ENCODE measurements around the gene NDC80.

The NDC80 gene

DNA sequence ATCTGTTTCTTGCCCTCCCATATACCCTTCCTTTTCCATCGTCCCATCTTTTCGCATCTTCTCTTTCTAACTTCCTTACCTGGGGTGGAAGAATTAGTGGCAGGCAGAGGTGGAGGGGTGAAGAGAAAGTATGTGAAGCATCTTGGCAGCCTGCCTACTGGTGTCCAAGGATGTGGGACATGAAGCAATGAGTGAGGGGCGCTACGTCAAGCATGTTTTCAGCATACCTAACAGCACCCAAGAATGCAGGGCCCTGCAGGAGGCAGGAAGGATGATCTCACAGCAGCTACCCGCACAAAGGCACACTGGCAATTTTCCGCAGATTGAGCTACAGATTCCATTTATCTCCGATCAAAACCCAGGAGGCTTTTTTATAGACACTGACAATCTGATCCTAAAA lies 42.2 kb upstream of the NDC80 start:
- Histone ChIP-seq H3K79me1 (ENCODE audit: low read depth, low read length) (no peaks in the 10 kb centered on the region), H2AFZ (ENCODE audit: low read length) (no peak overlapping the region), H3K9ac (ENCODE audit: low read depth, low read length, poor library complexity) (no peak overlapping the region), H3K4me3 (ENCODE audit: low read length in 2 of 2) (peak overlapping the region in 1 of 2 donors; percentile 69), H2AK5ac (ENCODE audit: low read depth, low read length) (no peak overlapping the region), H3K36me3 (replicated peaks in 1 of 2; ENCODE audit: control insufficient read depth in 2 of 2, insufficient read depth in 2 of 2, low read length in 2 of 2) (no peaks in the 10 kb centered on the region), H4K8ac (ENCODE audit: low read depth, low read length) (no peak overlapping the region), H3K27me3 (ENCODE audit: control insufficient read depth in 3 of 3, insufficient read depth in 3 of 3, low read depth in 1 of 3, low read length in 3 of 3) (no peaks in the 10 kb centered on the region), H2BK12ac (ENCODE audit: low read length) (no peak overlapping the region), H3K4me1 (ENCODE audit: control insufficient read depth in 2 of 2, insufficient read depth in 1 of 2, low read depth in 1 of 2, low read length in 2 of 2) (no peaks in the 10 kb centered on the region), H3K18ac (ENCODE audit: low read length) (no peak overlapping the region), H3K4me2 (ENCODE audit: insufficient read depth, low read length, poor library complexity, severe bottlenecking) (no peak overlapping the region), H3K14ac (ENCODE audit: low read length) (no peak overlapping the region), H3K9me3 (replicated peaks in 1 of 2; ENCODE audit: control insufficient read depth in 2 of 2, insufficient read depth in 1 of 2, low read depth in 1 of 2, low read length in 2 of 2) (peaks cover 0 to 2% of the 10 kb centered on the region in 2 donors), H3K23ac (ENCODE audit: low read depth, low read length, poor library complexity) (no peak overlapping the region), H2BK120ac (ENCODE audit: low read depth, low read length) (no peak overlapping the region), H4K91ac (ENCODE audit: low read depth, low read length, poor library complexity) (no peak overlapping the region), H2BK5ac (ENCODE audit: low read length) (no peak overlapping the region), H3K4ac (ENCODE audit: low read length) (no peak overlapping the region), H3K27ac (replicated peaks; ENCODE audit: low read length) (no peak overlapping the region), H2BK15ac (ENCODE audit: low read length) (no peak overlapping the region)
- no peak for DNase-seq (ENCODE audit: low spot score)
- 100% methylated on average over 2 of the region's 7 CpGs; no CpG with 5 or more reads in 1 of the 2 donors for WGBS, 2 donors (ENCODE audit: extremely low coverage in 2 of 2, insufficient read length in 2 of 2, insufficient replicate concordance in 1 of 2)

DNA sequence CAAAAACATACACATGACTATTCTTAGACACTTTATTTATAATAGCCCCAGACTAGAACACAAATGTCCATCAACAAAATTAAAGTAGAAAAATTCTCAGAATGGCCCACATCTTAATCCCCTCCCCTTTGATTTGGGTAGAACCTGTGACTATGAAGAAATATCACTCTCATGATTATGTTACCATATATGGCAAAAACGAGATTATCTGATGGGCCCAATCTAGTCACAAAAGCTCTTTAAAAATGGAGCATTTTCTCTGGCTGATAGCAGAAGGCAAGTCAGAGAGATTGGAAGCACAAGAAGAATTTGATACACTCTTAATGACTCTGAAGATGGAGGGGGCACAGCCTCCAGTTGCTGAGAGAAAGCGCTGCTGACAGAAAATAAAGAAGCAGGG lies 39.6 kb upstream of the NDC80 start:
- Histone ChIP-seq H2AFZ (ENCODE audit: low read length) (no peak overlapping the region), H3K4me1 (ENCODE audit: control insufficient read depth in 2 of 2, insufficient read depth in 1 of 2, low read depth in 1 of 2, low read length in 2 of 2) (no peaks in the 10 kb centered on the region), H3K4me2 (ENCODE audit: insufficient read depth, low read length, poor library complexity, severe bottlenecking) (no peak overlapping the region), H3K18ac (ENCODE audit: low read length) (no peak overlapping the region), H3K9me3 (replicated peaks in 1 of 2; ENCODE audit: control insufficient read depth in 2 of 2, insufficient read depth in 1 of 2, low read depth in 1 of 2, low read length in 2 of 2) (peaks cover 0 to 2% of the 10 kb centered on the region in 2 donors), H4K91ac (ENCODE audit: low read depth, low read length, poor library complexity) (no peak overlapping the region), H2BK15ac (ENCODE audit: low read length) (no peak overlapping the region), H3K27me3 (ENCODE audit: control insufficient read depth in 3 of 3, insufficient read depth in 3 of 3, low read depth in 1 of 3, low read length in 3 of 3) (no peaks in the 10 kb centered on the region), H3K27ac (replicated peaks; ENCODE audit: low read length) (no peak overlapping the region), H3K36me3 (replicated peaks in 1 of 2; ENCODE audit: control insufficient read depth in 2 of 2, insufficient read depth in 2 of 2, low read length in 2 of 2) (no peaks in the 10 kb centered on the region), H3K79me1 (ENCODE audit: low read depth, low read length) (no peaks in the 10 kb centered on the region), H3K4me3 (ENCODE audit: low read length in 2 of 2) (no peak overlapping the region), H3K4ac (ENCODE audit: low read length) (no peak overlapping the region), H2BK5ac (ENCODE audit: low read length) (no peak overlapping the region), H3K14ac (ENCODE audit: low read length) (no peak overlapping the region), H4K8ac (ENCODE audit: low read depth, low read length) (no peak overlapping the region), H3K9ac (ENCODE audit: low read depth, low read length, poor library complexity) (no peak overlapping the region), H3K23ac (ENCODE audit: low read depth, low read length, poor library complexity) (no peak overlapping the region), H2BK120ac (ENCODE audit: low read depth, low read length) (no peak overlapping the region), H2AK5ac (ENCODE audit: low read depth, low read length) (no peak overlapping the region), H2BK12ac (ENCODE audit: low read length) (no peak overlapping the region)
- no CpG with 5 or more reads among the region's 2 CpGs for WGBS, 2 donors (ENCODE audit: extremely low coverage in 2 of 2, insufficient read length in 2 of 2, insufficient replicate concordance in 1 of 2)
- no peak for DNase-seq (ENCODE audit: low spot score)

DNA sequence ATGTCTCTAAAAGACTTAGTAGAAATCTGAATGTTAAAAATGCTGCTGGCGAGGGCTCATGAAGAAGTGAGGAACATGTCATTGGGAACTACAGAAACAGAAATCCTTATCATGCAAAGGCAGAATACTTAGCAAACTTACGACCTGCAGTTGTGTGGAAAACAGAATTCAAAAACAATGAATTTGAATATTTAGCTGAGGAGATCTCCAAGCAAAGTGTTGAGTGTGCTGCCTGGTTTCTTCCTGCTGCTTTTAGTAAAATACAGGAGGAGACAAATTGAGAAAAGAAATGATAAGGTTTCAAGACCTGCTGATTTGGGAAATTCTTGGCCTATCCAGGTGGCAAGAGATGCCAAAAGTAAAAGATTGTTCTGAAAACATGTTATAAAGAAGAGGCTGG lies 38.6 kb upstream of the NDC80 start:
- no peak overlapping the region for H3K18ac ChIP-seq (ENCODE audit: low read length)
- H3K23ac ChIP-seq (ENCODE audit: low read depth, low read length, poor library complexity) = no peak overlapping the region

DNA sequence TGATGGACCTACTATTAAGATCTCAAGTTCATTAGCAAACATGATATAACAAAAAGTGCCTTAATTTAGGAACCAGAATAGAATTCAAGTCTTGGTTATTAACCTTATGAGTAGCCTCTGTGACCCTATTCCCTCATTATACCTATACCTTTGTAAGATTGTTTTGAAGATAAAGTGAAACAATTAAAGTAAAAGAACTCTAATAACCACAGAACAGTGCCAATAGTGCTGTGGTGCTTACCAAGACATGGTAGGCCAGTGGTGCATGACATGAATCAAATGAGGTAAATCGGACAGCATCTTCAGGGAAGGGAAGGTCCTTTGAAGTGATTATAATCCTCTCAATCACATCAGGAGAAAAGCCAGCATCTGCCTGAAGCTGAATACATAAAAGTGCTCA lies 36.5 kb upstream of the NDC80 start:
- Histone ChIP-seq H4K8ac (ENCODE audit: low read depth, low read length) (no peak overlapping the region), H2AFZ (ENCODE audit: low read length) (no peak overlapping the region), H3K4me3 (ENCODE audit: low read length in 2 of 2) (no peak overlapping the region), H3K79me1 (ENCODE audit: low read depth, low read length) (no peaks in the 10 kb centered on the region), H3K14ac (ENCODE audit: low read length) (no peak overlapping the region), H3K18ac (ENCODE audit: low read length) (no peak overlapping the region), H3K9me3 (replicated peaks in 1 of 2; ENCODE audit: control insufficient read depth in 2 of 2, insufficient read depth in 1 of 2, low read depth in 1 of 2, low read length in 2 of 2) (peaks cover 0 to 2% of the 10 kb centered on the region in 2 donors), H2AK5ac (ENCODE audit: low read depth, low read length) (no peak overlapping the region), H2BK5ac (ENCODE audit: low read length) (no peak overlapping the region), H3K4me2 (ENCODE audit: insufficient read depth, low read length, poor library complexity, severe bottlenecking) (no peak overlapping the region), H4K91ac (ENCODE audit: low read depth, low read length, poor library complexity) (no peak overlapping the region), H3K4me1 (ENCODE audit: control insufficient read depth in 2 of 2, insufficient read depth in 1 of 2, low read depth in 1 of 2, low read length in 2 of 2) (no peaks in the 10 kb centered on the region), H2BK15ac (ENCODE audit: low read length) (no peak overlapping the region), H3K4ac (ENCODE audit: low read length) (no peak overlapping the region), H3K9ac (ENCODE audit: low read depth, low read length, poor library complexity) (no peak overlapping the region), H2BK12ac (ENCODE audit: low read length) (no peak overlapping the region), H3K27ac (replicated peaks; ENCODE audit: low read length) (no peak overlapping the region), H3K23ac (ENCODE audit: low read depth, low read length, poor library complexity) (no peak overlapping the region), H3K27me3 (ENCODE audit: control insufficient read depth in 3 of 3, insufficient read depth in 3 of 3, low read depth in 1 of 3, low read length in 3 of 3) (no peaks in the 10 kb centered on the region), H3K36me3 (replicated peaks in 1 of 2; ENCODE audit: control insufficient read depth in 2 of 2, insufficient read depth in 2 of 2, low read length in 2 of 2) (peaks cover 2 to 10% of the 10 kb centered on the region in 2 donors), H2BK120ac (ENCODE audit: low read depth, low read length) (no peak overlapping the region)
- DNase-seq (ENCODE audit: low spot score) = no peak
- no CpG with 5 or more reads among the region's 1 CpG for WGBS, 2 donors (ENCODE audit: extremely low coverage in 2 of 2, insufficient read length in 2 of 2, insufficient replicate concordance in 1 of 2)

More for the DNA sequence above, 38.6 kb upstream of the NDC80 start:
- Histone ChIP-seq H4K91ac (ENCODE audit: low read depth, low read length, poor library complexity) (no peak overlapping the region), H2AK5ac (ENCODE audit: low read depth, low read length) (no peak overlapping the region), H2BK12ac (ENCODE audit: low read length) (no peak overlapping the region), H3K4me3 (ENCODE audit: low read length in 2 of 2) (no peak overlapping the region), H2BK15ac (ENCODE audit: low read length) (no peak overlapping the region), H2AFZ (ENCODE audit: low read length) (no peak overlapping the region), H3K79me1 (ENCODE audit: low read depth, low read length) (no peaks in the 10 kb centered on the region), H3K14ac (ENCODE audit: low read length) (no peak overlapping the region), H3K4me1 (ENCODE audit: control insufficient read depth in 2 of 2, insufficient read depth in 1 of 2, low read depth in 1 of 2, low read length in 2 of 2) (no peaks in the 10 kb centered on the region), H3K4me2 (ENCODE audit: insufficient read depth, low read length, poor library complexity, severe bottlenecking) (no peak overlapping the region), H4K8ac (ENCODE audit: low read depth, low read length) (no peak overlapping the region), H3K27ac (replicated peaks; ENCODE audit: low read length) (no peak overlapping the region), H2BK120ac (ENCODE audit: low read depth, low read length) (no peak overlapping the region), H3K4ac (ENCODE audit: low read length) (no peak overlapping the region), H3K27me3 (ENCODE audit: control insufficient read depth in 3 of 3, insufficient read depth in 3 of 3, low read depth in 1 of 3, low read length in 3 of 3) (no peaks in the 10 kb centered on the region), H3K9ac (ENCODE audit: low read depth, low read length, poor library complexity) (no peak overlapping the region), H2BK5ac (ENCODE audit: low read length) (no peak overlapping the region), H3K36me3 (replicated peaks in 1 of 2; ENCODE audit: control insufficient read depth in 2 of 2, insufficient read depth in 2 of 2, low read length in 2 of 2) (no peaks in the 10 kb centered on the region), H3K9me3 (replicated peaks in 1 of 2; ENCODE audit: control insufficient read depth in 2 of 2, insufficient read depth in 1 of 2, low read depth in 1 of 2, low read length in 2 of 2) (peaks cover 0 to 2% of the 10 kb centered on the region in 2 donors)
- no peak for DNase-seq (ENCODE audit: low spot score)
- no CpG with 5 or more reads among the region's 2 CpGs for WGBS, 2 donors (ENCODE audit: extremely low coverage in 2 of 2, insufficient read length in 2 of 2, insufficient replicate concordance in 1 of 2)
